ENCODE data around the gene ZNF536.

GRCh38 chr19:30543243-30543945, 171.2 kb downstream of the ZNF536 start:
- TF ChIP-seq CTCF (IDR thresholded peaks at IDR 0.05) (no peak), POLR2A (IDR thresholded peaks at IDR 0.05) (no peak)

All from esophagus squamous epithelium (tissue), 4 donors.